GM19372 (cell line): ENCODE results near the gene TNFRSF4.
A peak's percentile ranks its signal among the peaks of the same experiment; 100 is the strongest.

ENCODE experiments used
- ATAC-seq: cut with Tn5 transposase; IDR thresholded peaks from one replicate; pipeline ENCODE4 v1.9.1; 2021; ENCODE audit warnings: mild to moderate bottlenecking, low read depth, moderate library complexity; ENCODE audit not compliant: unreplicated experiment

Gene TNFRSF4

DNA sequence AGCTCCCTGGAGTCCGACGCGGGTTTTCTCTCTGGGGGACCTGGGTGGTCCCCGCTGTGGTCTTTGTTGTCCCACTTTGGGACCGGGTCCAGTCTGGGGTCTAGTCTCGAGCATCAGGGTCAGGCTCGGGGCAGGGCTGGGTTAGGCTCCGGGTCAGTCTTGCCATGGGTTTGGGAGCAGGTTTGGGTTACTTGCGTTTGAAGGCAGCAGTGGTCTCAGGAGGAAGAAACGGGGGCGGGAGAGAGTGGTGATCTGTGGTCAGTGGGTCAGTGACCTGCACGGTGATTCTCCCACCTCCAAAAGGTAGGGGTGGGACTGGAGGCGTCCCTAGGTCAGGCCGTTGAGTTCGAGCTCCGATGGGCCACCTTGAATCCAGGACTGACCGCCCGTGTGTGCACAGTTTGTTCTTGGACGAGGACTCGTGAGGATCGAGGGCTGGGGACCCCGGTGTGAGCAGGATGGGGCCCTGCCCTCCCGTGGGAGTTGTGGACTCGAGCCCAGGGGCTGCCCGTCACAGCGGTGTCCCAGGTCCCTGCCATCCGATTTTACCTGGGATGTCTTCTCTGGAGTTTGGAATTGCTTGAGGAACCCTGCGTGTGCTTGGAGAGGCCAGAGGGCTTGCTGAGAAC, 20.3 kb upstream of the TNFRSF4 start:
- ATAC-seq, result no peak

DNA sequence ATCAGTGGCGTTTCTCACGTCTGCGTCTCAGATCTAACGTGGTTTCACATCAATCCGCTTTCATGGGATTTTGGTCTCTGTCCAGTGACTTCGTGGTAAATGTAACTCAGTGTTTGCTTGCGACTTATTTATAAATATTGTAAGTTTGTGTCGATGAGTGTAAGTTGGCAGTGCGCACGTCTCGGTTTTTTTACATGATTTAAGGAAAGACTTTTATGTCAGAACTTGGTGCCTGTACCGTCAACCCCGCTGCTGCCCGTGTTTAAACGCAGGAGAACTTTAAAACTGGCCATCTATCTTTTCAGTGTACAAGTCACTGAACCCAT, 19.6 kb upstream of the TNFRSF4 start:
- ATAC-seq, result no peak

DNA sequence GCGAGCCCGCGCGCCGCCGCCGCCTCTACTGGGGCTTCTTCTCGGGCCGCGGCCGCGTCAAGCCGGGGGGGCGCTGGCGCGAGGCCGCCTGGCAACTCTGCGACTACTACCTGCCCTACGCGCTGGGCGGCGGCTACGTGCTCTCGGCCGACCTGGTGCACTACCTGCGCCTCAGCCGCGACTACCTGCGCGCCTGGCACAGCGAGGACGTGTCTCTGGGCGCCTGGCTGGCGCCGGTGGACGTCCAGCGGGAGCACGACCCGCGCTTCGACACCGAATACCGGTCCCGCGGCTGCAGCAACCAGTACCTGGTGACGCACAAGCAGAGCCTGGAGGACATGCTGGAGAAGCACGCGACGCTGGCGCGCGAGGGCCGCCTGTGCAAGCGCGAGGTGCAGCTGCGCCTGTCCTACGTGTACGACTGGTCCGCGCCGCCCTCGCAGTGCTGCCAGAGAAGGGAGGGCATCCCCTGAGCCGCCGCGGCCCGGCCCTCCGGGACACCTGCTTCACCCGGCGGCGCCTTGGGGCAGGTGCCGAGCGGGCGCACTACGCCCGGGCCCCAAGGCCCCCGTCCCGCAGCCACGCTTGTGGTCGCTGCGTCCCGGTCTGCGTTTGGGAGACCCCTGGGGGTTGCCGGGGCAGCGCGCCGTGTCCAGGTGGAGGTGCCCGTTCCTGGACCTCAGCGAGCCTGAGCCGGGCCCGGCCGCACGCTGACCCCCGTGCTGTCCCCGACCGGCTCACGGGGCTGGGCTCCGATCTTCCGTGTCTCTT, 19.0 kb upstream of the TNFRSF4 start:
- no peak for ATAC-seq

DNA sequence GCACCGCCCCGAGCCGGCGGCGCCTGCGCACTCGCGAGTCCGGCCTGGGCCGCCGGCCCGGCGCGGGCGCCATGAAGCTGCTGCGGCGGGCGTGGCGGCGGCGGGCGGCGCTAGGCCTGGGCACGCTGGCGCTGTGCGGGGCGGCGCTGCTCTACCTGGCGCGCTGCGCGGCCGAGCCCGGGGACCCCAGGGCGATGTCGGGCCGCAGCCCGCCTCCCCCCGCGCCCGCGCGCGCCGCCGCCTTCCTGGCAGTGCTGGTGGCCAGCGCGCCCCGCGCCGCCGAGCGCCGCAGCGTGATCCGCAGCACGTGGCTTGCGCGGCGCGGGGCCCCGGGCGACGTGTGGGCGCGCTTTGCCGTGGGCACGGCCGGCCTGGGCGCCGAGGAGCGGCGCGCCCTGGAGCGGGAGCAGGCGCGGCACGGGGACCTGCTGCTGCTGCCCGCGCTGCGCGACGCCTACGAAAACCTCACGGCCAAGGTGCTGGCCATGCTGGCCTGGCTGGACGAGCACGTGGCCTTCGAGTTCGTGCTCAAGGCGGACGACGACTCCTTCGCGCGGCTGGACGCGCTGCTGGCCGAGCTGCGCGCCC, 18.3 kb upstream of the TNFRSF4 start, which contains the start of gene B3GALT6:
Gene B3GALT6 (plus strand): TSS at position 30 of the 588 bp plus-strand sequence. CDS start 42 bp downstream, at position 72.
- no peak for ATAC-seq

DNA sequence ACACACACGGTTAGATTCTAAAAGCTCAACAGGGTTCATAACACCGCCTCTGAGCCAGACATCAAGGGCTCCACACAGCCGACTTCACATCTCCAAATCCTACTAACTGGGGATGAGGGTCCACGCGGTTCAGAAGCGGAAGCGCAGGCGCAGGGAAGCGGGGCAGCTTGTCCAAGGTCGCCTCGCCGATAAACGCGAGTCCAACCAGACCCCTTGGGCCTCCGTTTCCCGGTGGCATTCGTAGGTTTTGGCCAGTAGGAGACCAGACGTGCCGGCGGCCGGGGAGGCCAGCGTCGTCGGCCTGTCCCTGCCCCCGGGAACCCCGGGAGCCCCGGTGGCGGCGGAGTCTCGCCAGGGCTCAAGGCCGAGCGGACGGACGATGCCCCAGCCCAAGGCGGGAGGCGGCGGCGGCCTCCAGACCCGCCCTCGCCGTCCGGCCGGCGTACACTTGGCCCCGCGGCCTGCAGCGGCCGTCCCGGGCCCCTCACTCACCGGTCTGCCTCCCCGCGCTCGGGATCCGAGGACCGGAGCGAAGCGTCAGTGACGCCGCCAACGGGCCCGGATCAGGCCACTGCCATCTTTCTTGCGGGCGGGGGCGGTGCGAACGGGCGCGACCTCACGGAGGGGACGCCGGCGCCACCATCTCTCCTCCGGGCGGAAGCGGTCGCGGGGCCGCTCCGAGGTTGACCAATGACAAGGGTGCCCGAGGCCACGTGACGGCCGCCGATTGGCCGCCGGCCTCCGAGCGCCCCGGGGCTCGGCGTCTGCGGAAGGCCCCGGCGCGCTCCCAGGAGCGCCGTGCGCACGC, 17.7 kb upstream of the TNFRSF4 start, which contains the start of gene SDF4:
Gene SDF4 (minus strand): TSS at position 602 of the 808 bp plus-strand sequence. CDS start 3,229 bp downstream, outside the sequence.
- peak; percentile 96 for ATAC-seq

DNA sequence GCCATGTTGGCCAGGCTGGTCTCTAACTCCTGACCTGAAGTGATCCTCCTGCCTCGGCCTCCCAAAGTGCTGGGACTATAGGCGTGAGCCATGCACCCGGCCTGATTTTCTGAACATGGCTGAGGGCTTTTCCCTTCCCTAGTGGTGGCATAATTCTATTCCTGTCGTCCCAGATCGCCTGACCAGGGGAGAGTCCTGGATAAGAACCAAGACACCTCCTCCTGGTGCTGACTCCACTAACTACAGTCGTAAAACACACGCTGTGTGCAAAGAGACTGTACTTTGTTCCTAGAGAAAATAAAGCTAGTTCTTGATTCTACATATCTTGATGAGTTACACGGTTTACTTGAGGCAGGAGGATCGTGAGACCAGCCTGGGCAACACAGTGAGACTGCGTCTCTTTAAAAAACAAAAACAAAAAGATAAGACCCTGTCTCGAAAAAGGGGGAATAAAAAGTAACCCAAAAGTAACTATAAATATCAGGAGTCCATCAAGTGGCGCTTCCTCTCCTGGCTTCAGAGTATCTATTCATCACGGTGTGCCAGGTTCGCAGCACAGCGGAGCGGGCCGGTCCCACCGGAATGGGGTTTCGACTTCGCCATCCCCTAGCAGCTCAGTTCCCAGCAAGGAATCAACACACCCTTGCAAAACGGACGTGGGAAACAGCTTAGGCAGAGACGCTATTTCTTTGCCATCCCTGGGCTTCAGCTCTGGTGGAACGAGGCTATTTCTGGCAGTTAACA, 16.9 kb upstream of the TNFRSF4 start:
- ATAC-seq, result no peak

DNA sequence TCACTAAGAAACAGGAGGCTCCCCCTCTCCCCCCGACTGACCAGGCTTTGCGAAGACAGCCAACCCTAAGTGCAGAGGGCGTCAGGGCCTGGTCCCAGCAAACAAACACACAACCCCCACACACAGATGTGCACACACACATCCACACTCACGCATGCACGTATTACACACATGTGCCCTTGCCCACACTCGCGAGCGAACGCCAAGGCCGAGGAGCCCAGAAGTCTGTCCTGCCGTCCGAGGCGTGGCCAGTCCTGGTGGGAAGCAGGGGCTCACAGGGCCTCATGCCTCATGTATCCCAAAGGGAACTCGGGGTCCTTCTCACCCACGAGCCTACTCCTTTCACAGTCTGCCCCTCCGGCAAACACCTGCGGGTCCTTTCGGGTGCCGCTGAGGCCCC, 15.8 kb upstream of the TNFRSF4 start:
- no peak for ATAC-seq

DNA sequence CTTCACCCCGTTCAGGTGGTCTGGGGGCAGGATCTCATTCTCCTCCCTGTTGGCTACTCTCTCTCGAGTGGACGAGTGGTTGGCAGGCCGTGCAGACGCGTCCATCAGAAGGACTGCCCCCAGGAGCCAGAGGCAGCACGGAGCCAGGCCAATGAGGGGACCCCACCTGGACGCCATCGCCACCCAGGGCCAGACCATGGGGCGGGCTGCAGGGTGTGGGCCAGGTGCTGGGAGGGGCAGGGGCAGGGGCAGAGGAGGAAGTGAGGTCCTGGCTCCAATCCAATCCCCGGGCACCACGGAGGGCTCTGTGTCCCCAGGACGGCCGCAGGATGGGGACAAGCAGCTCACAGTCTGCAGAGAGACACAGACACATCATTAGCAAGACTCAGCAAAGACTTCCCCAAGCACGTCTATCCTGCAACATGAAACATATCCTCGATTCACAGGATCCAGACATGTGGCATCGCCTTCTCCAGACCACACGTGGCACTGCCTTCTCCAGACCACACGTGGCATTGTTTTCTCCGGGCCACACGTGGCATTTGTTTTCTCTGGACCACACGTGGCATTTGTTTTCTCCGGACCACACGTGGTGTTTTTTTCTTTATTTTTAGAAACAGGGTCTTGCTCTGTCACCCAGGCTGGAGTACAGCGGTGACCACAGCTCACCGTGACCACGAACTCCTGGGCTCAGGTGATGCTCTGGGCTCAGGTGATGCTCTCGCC, 14.8 kb upstream of the TNFRSF4 start:
- no peak for ATAC-seq

DNA sequence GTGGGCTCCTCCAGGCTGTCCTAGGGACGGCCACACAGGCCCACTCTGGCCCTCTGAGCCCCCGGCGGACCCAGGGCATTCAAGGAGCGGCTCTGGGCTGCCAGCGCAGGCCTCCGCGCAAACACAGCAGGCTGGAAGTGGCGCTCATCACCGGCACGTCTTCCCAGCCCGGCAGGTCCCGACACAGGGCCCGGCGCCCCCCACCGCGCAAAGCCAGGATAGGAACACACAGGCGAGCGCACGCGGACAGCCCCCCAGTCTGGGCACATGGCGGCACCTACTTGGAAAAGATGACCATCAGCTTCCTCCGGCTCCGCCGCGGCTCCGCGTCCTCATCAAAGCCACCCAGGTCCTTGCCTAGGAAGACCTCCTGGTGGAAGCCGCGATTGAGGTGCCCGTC, 14.2 kb upstream of the TNFRSF4 start:
- ATAC-seq, result no peak

DNA sequence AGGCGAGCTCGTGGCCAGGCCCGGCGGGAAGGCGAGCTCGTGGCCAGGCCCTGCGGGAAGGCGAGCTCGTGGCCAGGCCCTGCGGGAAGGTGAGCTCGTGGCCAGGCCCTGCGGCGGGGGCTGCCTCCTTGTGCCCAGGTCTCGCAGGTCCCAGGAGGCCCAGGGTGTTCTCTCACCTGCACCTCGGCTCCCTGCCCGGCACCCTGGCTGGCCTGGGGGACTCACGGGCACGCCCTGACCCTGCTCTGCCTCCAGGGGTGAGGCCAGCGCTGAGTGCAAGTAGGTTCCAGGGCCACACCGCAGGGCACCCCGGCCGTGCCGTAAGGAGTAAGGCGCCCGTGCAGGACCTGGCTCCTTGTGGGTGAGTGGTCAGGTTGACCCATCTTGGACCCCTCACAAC, 13.4 kb upstream of the TNFRSF4 start:
- no peak for ATAC-seq

DNA sequence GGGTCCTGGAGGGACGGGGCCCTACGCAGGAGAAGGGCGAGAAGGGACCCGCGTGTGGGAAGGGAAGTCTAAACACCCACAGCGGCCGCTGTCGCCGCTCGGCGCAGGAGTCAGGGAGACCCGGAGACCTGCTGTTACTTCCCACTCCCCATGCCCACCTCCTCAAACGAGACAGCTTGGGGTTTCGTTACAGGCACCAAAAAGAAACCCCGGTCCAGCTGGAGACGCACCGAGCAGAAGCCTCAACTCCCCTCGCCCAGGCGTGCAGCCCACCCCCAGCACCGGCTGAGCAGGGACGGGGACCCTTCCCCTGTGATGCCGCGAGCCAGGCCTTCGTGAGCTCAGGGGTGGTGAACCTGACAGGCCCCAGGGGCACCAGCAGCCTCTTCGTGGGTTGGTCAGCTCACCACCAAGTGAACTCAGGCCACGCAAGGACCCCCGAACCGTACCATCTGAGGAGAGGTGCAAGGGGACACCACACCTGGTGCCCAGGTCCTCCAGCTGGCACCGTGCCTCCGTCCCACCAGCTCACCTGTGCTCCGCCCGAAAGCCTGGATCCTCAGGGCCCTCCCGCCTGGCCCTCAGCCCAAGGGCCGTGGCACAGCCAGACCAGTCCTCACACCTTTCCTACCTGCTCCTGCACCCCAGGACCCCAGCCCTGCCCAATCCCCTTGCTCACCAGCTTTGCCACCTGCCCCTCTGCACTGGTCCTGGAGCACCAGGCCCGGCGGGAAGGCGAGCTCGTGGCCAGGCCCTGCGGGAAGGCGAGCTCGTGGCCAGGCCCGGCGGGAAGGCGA, 12.8 kb upstream of the TNFRSF4 start:
- no peak for ATAC-seq

DNA sequence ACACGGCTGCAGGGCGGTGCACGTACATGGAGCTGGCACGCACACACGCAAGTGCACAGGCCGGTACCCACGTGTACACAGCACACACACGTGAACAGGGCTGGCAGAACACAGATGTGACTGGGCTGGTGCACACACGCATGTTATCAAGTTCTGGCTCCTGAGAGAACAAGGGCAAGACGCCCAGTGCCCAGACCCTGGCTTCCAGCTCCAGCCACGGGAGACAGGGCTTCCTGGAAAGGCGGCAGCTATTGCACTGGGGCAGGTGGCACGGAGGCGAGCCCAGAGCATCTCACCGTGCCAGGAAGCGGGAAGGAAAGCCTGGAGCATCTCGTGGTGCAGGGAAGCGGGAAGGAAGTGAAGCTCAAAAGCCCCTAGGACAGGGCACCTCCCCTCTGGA, 12.0 kb upstream of the TNFRSF4 start:
- no peak for ATAC-seq

DNA sequence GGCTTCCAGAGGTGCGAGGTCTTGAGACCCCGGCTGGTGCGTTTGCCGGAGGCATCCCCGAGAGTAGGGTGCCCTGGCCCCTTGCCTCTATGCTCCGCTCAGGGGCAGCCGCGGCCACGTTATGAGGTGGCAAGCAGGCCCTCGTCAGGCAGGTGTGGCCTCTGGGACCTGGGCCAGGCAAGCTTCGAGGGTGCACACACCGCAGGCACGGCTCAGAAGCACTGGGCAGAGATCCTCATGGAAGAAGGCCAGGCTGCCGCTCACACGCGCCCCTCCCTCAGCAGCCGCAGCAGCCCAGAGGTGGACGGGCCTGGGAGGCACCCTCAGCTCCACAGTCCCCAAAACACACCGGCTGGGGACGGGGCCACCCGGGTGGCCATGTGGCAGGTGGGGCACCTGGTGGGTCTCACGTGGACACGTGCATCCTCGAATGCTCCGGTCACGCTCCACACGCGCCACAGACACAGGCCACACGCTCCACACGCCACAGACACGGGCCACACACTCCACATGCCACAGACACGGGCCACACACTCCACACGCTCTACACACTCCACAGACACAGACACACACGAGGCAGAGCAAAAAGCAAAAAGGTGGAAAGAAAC, 11.4 kb upstream of the TNFRSF4 start:
- no peak for ATAC-seq

DNA sequence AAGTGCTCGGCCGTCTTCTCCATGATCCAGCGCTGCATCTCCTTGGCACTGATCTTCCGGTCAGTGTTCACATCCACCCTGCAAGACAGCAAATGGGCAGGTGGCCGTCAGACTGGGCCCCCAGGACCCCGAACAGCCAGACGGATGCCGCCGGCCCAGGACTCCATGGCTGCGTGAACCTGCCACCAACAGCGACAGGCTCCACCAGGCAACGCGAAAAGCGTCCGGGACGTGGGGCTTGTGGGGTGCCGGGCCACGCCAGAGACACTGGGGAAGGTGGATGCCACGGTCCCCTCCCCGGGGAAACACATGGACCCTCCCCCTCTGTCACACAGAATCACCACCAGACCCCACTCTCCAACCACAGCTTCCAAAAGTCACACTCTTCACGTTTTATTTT, 9.9 kb upstream of the TNFRSF4 start:
- ATAC-seq, result no peak

DNA sequence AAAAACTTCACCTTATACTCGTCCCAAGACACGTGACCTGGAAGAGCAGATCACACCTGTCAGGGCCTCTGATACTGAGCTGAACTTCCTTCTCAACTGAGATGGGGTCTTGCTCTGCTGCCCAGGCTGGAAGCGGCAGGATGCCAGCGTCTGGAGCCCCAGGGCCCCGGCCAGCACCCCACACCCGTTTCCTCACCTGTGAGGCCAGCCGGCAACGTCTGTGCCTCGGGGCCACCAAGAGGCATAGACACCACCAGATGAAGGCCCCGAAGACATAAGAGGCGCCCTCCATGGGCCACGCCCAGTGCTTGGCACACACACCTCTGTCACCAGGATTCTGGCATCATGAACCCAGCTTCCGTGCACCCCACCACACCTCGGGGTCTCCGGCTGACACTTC, 9.4 kb upstream of the TNFRSF4 start:
- ATAC-seq, result no peak

DNA sequence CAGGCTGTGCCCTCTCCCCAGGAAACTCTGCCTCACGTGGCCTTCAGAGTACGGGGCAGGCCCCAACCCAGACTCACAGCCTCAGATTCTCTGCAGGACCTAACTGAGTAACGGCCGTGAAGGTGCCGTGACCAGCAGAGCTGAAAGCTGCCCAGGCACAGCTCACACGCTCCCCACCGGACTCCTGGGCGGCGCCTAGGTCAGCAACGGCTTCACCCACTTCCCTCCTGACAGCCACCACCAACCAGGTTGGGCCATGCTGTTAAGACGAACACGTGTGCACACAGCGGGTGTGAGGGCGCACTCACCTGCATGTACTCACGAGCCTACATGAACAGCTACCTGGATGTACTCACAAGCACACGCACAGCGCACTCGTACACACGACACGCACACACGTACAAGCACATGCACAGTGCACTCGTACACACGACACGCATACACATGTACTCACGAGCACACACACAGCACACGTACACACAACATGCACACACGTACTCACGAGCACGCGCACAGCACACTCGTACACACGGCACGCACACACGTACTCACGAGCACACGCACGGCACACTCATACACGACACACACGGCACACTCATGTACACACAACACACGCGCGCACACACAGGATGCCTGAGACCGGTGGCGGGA, 8.7 kb upstream of the TNFRSF4 start:
- no peak for ATAC-seq

DNA sequence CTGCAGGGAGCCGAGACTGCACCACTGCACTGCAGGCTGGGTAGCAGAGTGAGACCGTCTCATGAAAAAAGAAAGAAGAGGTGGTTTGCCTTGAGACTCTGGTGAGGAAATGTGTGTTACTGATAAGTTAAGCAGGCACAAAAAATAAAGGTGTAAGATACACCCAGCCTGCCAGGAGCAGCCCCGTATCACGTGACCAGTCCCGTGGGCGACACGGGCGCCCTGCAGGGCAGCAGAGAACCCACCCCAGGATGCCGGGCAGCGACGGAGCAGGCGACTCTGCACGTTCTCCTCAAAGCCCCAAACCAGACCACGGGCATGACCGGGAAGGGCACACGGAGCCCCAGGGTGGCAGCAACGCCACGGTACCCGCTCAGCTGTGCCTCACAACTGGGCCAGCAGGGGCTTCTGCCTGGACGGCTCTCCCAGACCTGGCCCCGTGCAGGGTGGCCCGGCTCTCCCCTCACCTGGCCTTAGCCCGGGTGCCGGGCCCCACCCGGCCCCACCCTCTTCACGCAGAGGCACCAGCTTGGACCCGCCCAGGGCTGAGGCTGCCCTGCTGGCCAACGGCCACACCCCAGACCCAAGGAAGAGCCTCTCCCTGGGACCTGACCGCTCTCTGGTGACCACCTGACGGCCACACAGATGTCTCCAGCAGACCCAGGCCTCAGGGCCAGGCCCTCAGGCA, 8.1 kb upstream of the TNFRSF4 start:
- no peak for ATAC-seq
